HepG2 (cell line): ENCODE measurements around the gene SEC14L5. TPM values are rescaled to one million over a fixed set of nuclear protein-coding genes. Genes with fewer than 3 reads are reported as not detected.
A peak's percentile ranks its signal among the peaks of the same experiment; 100 is the strongest.

Experiments
- ATAC-seq: fragments of 200-7000 bp; cut with Tn5 transposase; 3 replicates; pipeline ENCODE4 v1.9.1; 2020; ENCODE audit warnings: mild to moderate bottlenecking, moderate library complexity
- BruUV-seq: library from RNA; stranded (reverse); fragments of 400-500 nt; replicated peaks from 2 replicates; lab custom pipeline; 2021; lab: Mats Ljungman, UMichigan
- CTCF ChIA-PET: fragments of 300-600 bp; formaldehyde crosslinking; extraction: SDS; loops from one replicate; lab custom pipeline; 2021; ENCODE audit warnings: low total read pairs, inconsistent platforms, low intra/inter-chr PET ratio; lab: Yijun Ruan, JAX
- POLR2A ChIA-PET: fragments of 350-600 bp; sonication (Branson Sonifier 250); formaldehyde crosslinking; loops from one replicate; lab custom pipeline; 2020; ENCODE audit warnings: antibody characterized with exemption, inconsistent platforms; lab: Yijun Ruan, JAX
- DNase-seq: peaks from one replicate; pipeline ENCODE4 v3.0.0-alpha.2; 2015; ENCODE audit warnings: low spot score
- FAIRE-seq: peaks from 3 replicates; lab custom pipeline; 2011; peaks lifted over from hg19 to GRCh38; lab: Jason Lieb, UNC
- H2AFZ ChIP-seq: one replicate; pipeline ENCODE4 v1.6.1; 2011; ENCODE audit warnings: low read length, inconsistent platforms
- H3K27ac ChIP-seq: fragments of 300-600 bp; 3 replicates; pipeline ENCODE4 v1.8.0; 2011; ENCODE audit warnings: mixed run types, mild to moderate bottlenecking, mixed read lengths, low read length, inconsistent platforms; ENCODE audit not compliant: insufficient read depth; ENCODE audit errors: extremely low read length
- H3K27me3 ChIP-seq, 2 experiments: fragments of 200-600 bp in 1 of 2; 2 replicates in 1 of 2; 3 replicates in 1 of 2; pipeline versions ENCODE4 v1.6.0 to v1.8.0; 2011; ENCODE audit warnings: low read length in 2 of 2, mild to moderate bottlenecking in 2 of 2, moderate library complexity in 2 of 2, inconsistent platforms in 1 of 2; ENCODE audit not compliant: insufficient read depth in 2 of 2, control insufficient read depth in 1 of 2
- H3K36me3 ChIP-seq, 2 experiments: fragments of 200-600 bp in 1 of 2; replicated peaks in 1 of 2; 2 replicates in 1 of 2; 3 replicates in 1 of 2; pipeline versions ENCODE4 v1.5.1 to v1.8.0; 2011; ENCODE audit warnings: low read length in 2 of 2, inconsistent platforms in 1 of 2; ENCODE audit not compliant: insufficient read depth in 2 of 2, control insufficient read depth in 1 of 2
- H3K4me1 ChIP-seq: 2 replicates; pipeline ENCODE4 v1.5.1; 2012; ENCODE audit warnings: low read length, inconsistent platforms; ENCODE audit not compliant: insufficient read depth
- H3K4me2 ChIP-seq: 2 replicates; pipeline ENCODE4 v1.6.0; 2011; ENCODE audit warnings: low read depth, low read length, inconsistent platforms
- H3K4me3 ChIP-seq, 3 experiments: fragments of 200-600 bp in 1 of 3; sonication (generic), shearing (Covaris generic) in 1 of 3; replicated peaks in 1 of 3; 2 replicates each; pipeline ENCODE4 v1.5.1; 2011 to 2016; ENCODE audit warnings: low read length in 3 of 3, inconsistent platforms in 2 of 3, low read depth in 2 of 3, mild to moderate bottlenecking in 2 of 3, control low read depth in 1 of 3, mixed read lengths in 1 of 3; ENCODE audit not compliant: insufficient read depth in 1 of 3
- H3K79me2 ChIP-seq: one replicate; pipeline ENCODE4 v1.6.1; 2011; ENCODE audit warnings: low read length, inconsistent platforms; ENCODE audit not compliant: insufficient read depth
- H3K9ac ChIP-seq: 2 replicates; pipeline ENCODE4 v1.6.0; 2011; ENCODE audit warnings: mild to moderate bottlenecking, low read depth, low read length, inconsistent platforms; ENCODE audit not compliant: insufficient read depth
- H3K9me3 ChIP-seq: 2 replicates; pipeline ENCODE4 v1.5.1; 2012; ENCODE audit warnings: mild to moderate bottlenecking, low read length
- H4K20me1 ChIP-seq: 2 replicates; pipeline ENCODE4 v1.6.0; 2011; ENCODE audit warnings: inconsistent platforms, mild to moderate bottlenecking, low read length, moderate library complexity; ENCODE audit not compliant: insufficient read depth
- ARID3A ChIP-seq: IDR thresholded peaks from 2 replicates; pipeline ENCODE4 v1.6.1; 2012; ENCODE audit warnings: low read depth, low read length, improper control_type of control experiment
- ATF4 ChIP-seq, 2 experiments: fragments of 450-650 bp in 1 of 2; sonication (generic) in 1 of 2; formaldehyde crosslinking; IDR thresholded peaks; 2 replicates each; pipeline versions ENCODE4 v1.5.0 to v1.8.0; 2020 to 2022; ENCODE audit warnings: mild to moderate bottlenecking in 1 of 2, missing genetic modification reagents in 1 of 2
- KDM1A ChIP-seq: IDR thresholded peaks from 2 replicates; pipeline ENCODE4 v1.6.1; 2016; ENCODE audit warnings: missing compliant biosample characterization
- RCOR2 ChIP-seq: IDR thresholded peaks from 2 replicates; pipeline ENCODE4 v1.6.1; 2016; ENCODE audit warnings: missing biosample characterization, missing genetic modification reagents
- TCF7 ChIP-seq: sonication (generic); IDR thresholded peaks from 2 replicates; pipeline ENCODE4 v1.6.1; 2016; ENCODE audit warnings: antibody characterized with exemption, low read depth
- TRIM24 ChIP-seq: sonication (generic); formaldehyde crosslinking; IDR thresholded peaks from 2 replicates; pipeline ENCODE4 v1.8.0; 2022; ENCODE audit warnings: mild to moderate bottlenecking, missing genetic modification reagents
- ZBTB44 ChIP-seq: sonication (generic); formaldehyde crosslinking; IDR thresholded peaks from 2 replicates; pipeline ENCODE4 v1.4.0; 2020; ENCODE audit warnings: missing genetic modification reagents
- ZFX ChIP-seq: sonication (generic); formaldehyde crosslinking; IDR thresholded peaks from 2 replicates; pipeline ENCODE4 v1.4.0; 2020; ENCODE audit warnings: mild to moderate bottlenecking, low read depth, missing genetic modification reagents, moderate library complexity
- ZNF33B ChIP-seq: sonication (generic); formaldehyde crosslinking; IDR thresholded peaks from 2 replicates; pipeline ENCODE4 v1.5.1; 2020; ENCODE audit warnings: mild to moderate bottlenecking, missing genetic modification reagents
- ZNF770 ChIP-seq: sonication (generic); formaldehyde crosslinking; IDR thresholded peaks from 2 replicates; pipeline ENCODE4 v1.5.0; 2020; ENCODE audit warnings: mild to moderate bottlenecking, missing genetic modification reagents
- ZNF883 ChIP-seq: sonication (generic); formaldehyde crosslinking; IDR thresholded peaks from 2 replicates; pipeline ENCODE4 v1.5.1; 2020; ENCODE audit warnings: mild to moderate bottlenecking, missing genetic modification reagents; ENCODE audit errors: not compliant biosample characterization
- WGBS: methylation state at CpG from one replicate; pipeline ENCODE4 v1.1.6; 2017; ENCODE audit warnings: low lambda C conversion rate; 5-methylcytosine and 5-hydroxymethylcytosine counted together
- in situ Hi-C: cut with HindIII; loops from 2 replicates; pipeline ENCODE4 v1.10.0; 2017; ENCODE audit warnings: low pct_unique_long_range_greater_than_20kb; ENCODE audit not compliant: extremely low pct_ligation_motif_present
- intact Hi-C: fragments of 100-400 bp; cut with micrococcal nuclease; formaldehyde crosslinking; loops from one replicate; pipeline ENCODE4 v1.10.0; 2022; ENCODE audit not compliant: unreplicated experiment
- polyA plus RNA-seq, 8 experiments: library from polyadenylated mRNA; depleted of rRNA in 3 of 8; stranded (reverse) in 7 of 8; unstranded in 1 of 8; fragments of >200 nt; fragmentation: Illumina TruSeq in 4 of 8; extraction: Trizol in 4 of 8; gene quantifications; 2 replicates each; pipeline versions ENCODE4 v1.2.1 to v1.2.3, GENCODE V29; 2011 to 2016; ENCODE audit warnings: low read depth in 4 of 8, missing spikeins in 1 of 8, mixed read lengths in 1 of 8; ENCODE audit not compliant: insufficient read depth in 1 of 8
- total RNA-seq, 5 experiments: library from RNA; depleted of rRNA; stranded (reverse); fragments of >200 nt; fragmentation: Illumina TruSeq; extraction: Trizol; gene quantifications; 2 replicates each; pipeline ENCODE4 v1.2.3, GENCODE V29; 2016; ENCODE audit warnings: low read depth in 1 of 5

SEC14L5 gene
- total and polyA plus RNA-seq, 2 of the 13 experiments (the other 11 are each of a cell fraction or from before 2014, with no cell fraction given) = 0.40 to 0.42 TPM

GRCh38 chr16:5001986-5002385 is 43.9 kb downstream of the SEC14L5 start:
- WGBS = 25% methylated on average over 6 of the region's 6 CpGs
- Histone ChIP-seq H3K4me2 (no peak overlapping the region), H3K9ac (no peak overlapping the region), H3K36me3 (no peaks in the 10 kb centered on the region), H3K4me3 (no peak overlapping the region), H3K4me1 (peaks cover 30% of the 10 kb centered on the region), H3K27me3 (peaks cover 13 to 55% of the 10 kb centered on the region in 2 experiments; a peak in 4 of 5 replicates), H3K27ac (no peak overlapping the region), H2AFZ (no peak overlapping the region), H3K79me2 (no peaks in the 10 kb centered on the region), H4K20me1 (no peaks in the 10 kb centered on the region), H3K9me3 (no peaks in the 10 kb centered on the region)
- no TSS peak for BruUV-seq
- ChIA-PET CTCF (no interaction called here), POLR2A (interaction anchor here (1.3 kb wide), 1 partner anchor 33 kb away, joined by 3 read pairs; no protein-coding TSS in a partner anchor)
- intact Hi-C loops (no loop called here), in situ Hi-C loops (no loop called here)
- ATAC-seq (no peak), DNase-seq (no peak), FAIRE-seq (no peak)
- TF ChIP-seq ZNF33B (CRISPR knock-in tag) (0 out of 2 replicates have a peak, but pooled peaks have one; percentile 10), ZNF770 (0 out of 2 replicates have a peak, but pooled peaks have one; percentile 33), ZBTB44 (CRISPR knock-in tag) (no peak)

GRCh38 chr16:5002699-5003143 is 44.6 kb downstream of the SEC14L5 start:
- DNase-seq = peak; percentile 64
- peak; percentile 88 for FAIRE-seq
- ChIA-PET CTCF (no interaction called here), POLR2A (interaction anchor here (1.3 to 1.5 kb wide), 2 partner anchors 32 to 96 kb away, joined by 3 to 5 read pairs; no protein-coding TSS in a partner anchor)
- in situ Hi-C loops = no loop called here
- Histone ChIP-seq H3K4me1 (peaks cover 33% of the 10 kb centered on the region), H3K79me2 (no peaks in the 10 kb centered on the region), H2AFZ (no peak overlapping the region), H3K36me3 (no peaks in the 10 kb centered on the region), H3K4me2 (no peak overlapping the region), H3K4me3 (no peak overlapping the region), H3K9ac (no peak overlapping the region), H3K27me3 (peaks cover 13 to 53% of the 10 kb centered on the region in 2 experiments; a peak in 4 of 5 replicates), H3K27ac (no peak overlapping the region), H3K9me3 (no peaks in the 10 kb centered on the region), H4K20me1 (no peaks in the 10 kb centered on the region)
- WGBS = 35% methylated on average over 3 of the region's 3 CpGs
- ATAC-seq = peak; percentile 51
- intact Hi-C loops = no loop called here
- BruUV-seq = no TSS peak
- TF ChIP-seq KDM1A (peak; percentile 79; the same call in 1 of the 2 replicates), ATF4 (CRISPR knock-in tag; IDR thresholded peaks at IDR 0.05) (peak in 1 of 2 experiments; percentile 54; a peak in 1 of 4 replicates), RCOR2 (peak; percentile 51; the same call in 1 of the 2 replicates), TCF7 (no peak), TRIM24 (no peak), ARID3A (peak; percentile 43; the same call in 1 of the 2 replicates), ZNF883 (CRISPR knock-in tag) (no peak), ZFX (CRISPR knock-in tag) (peak; percentile 49; the same call in 1 of the 2 replicates)
